ENCODE measurements around the gene TLX2. TPM values are rescaled to one million over a fixed set of nuclear protein-coding genes. Genes with fewer than 3 reads are reported as not detected.

TLX2 gene
- total and polyA plus RNA-seq, 2 of the 13 experiments (the other 11 are each of a cell fraction or from before 2014, with no cell fraction given) = 0.05 to 0.20 TPM

GRCh38 chr2:74497777-74498499, 16.3 kb upstream of the TLX2 start (continued):
- TF ChIP-seq PPARG (CRISPR knock-in tag; conservative IDR thresholded peaks at IDR 0.05) = no peak
- TF ChIP-seq ZNF672 (CRISPR knock-in tag; IDR thresholded peaks at IDR 0.05) = no peak
- TF ChIP-seq ZNF704 (CRISPR knock-in tag; IDR thresholded peaks at IDR 0.05; ENCODE audit: borderline replicate concordance) = 0 out of 2 replicates have a peak, but pooled peaks have one; percentile 58
- TF ChIP-seq GABPA (IDR thresholded peaks at IDR 0.05; ENCODE audit: low read depth, low read length) = no peak
- peak; percentile 41 for TF ChIP-seq GABPA (CRISPR knock-in tag; IDR thresholded peaks at IDR 0.05; ENCODE audit: low read depth)
- no peak; the same call in 1 of the 2 replicates for TF ChIP-seq NR2C2 (CRISPR knock-in tag; IDR thresholded peaks at IDR 0.05; ENCODE audit: borderline replicate concordance)
- no peak for TF ChIP-seq REL (CRISPR knock-in tag; conservative IDR thresholded peaks at IDR 0.05)
- TF ChIP-seq MXD1 (CRISPR knock-in tag; IDR thresholded peaks at IDR 0.05) = no peak; the same call in none of the 2 replicates
- peak; percentile 81; the same call in 1 of the 2 replicates for TF ChIP-seq KDM5B (CRISPR knock-in tag; IDR thresholded peaks at IDR 0.05; ENCODE audit: borderline replicate concordance)
- TF ChIP-seq ZMYM3 (CRISPR knock-in tag; IDR thresholded peaks at IDR 0.05) = no peak
- TF ChIP-seq ATF7 (IDR thresholded peaks at IDR 0.05) = no peak
- no peak for TF ChIP-seq ATF7 (CRISPR knock-in tag; IDR thresholded peaks at IDR 0.05)
- TF ChIP-seq SMARCC2 (IDR thresholded peaks at IDR 0.05) = no peak
- TF ChIP-seq ZNF101 (CRISPR knock-in tag; IDR thresholded peaks at IDR 0.05; ENCODE audit: borderline replicate concordance, low read depth) = no peak
- TF ChIP-seq SP2 (CRISPR knock-in tag; IDR thresholded peaks at IDR 0.05) = no peak
- 0 out of 2 replicates have a peak, but pooled peaks have one; percentile 51 for TF ChIP-seq ZFYVE20 (CRISPR knock-in tag; IDR thresholded peaks at IDR 0.05; ENCODE audit: borderline replicate concordance, low read depth)
- no peak for TF ChIP-seq POLR2AphosphoS2 (IDR thresholded peaks at IDR 0.05; ENCODE audit: low read depth, low read length)
- TF ChIP-seq ZNF30 (CRISPR knock-in tag; IDR thresholded peaks at IDR 0.05) = no peak
- no peak for TF ChIP-seq ZFP37 (CRISPR knock-in tag; IDR thresholded peaks at IDR 0.05; ENCODE audit: borderline replicate concordance)
- no peak for TF ChIP-seq ZNF646 (CRISPR knock-in tag; IDR thresholded peaks at IDR 0.05)
- TF ChIP-seq ZNF18 (CRISPR knock-in tag; IDR thresholded peaks at IDR 0.05; ENCODE audit: insufficient replicate concordance) = peak; percentile 45

All from HepG2 (cell line).